Transverse colon (tissue), 4 donors: Measurements from ENCODE around the gene TMEM106C. TPM values are rescaled to one million over a fixed set of nuclear protein-coding genes. Genes with fewer than 3 reads are reported as not detected.

Source experiments
- DNase-seq: peaks from one replicate; pipeline ENCODE4 v3.0.0-alpha.2; 2019
- H3K27ac ChIP-seq, 4 donors: fragments of 200-600 bp; sonication (generic); 2 replicates each; pipeline ENCODE4 v1.5.1; 2016 to 2018; ENCODE audit warnings: inconsistent platforms in 4 of 4
- H3K27me3 ChIP-seq: fragments of 200-600 bp; sonication (generic); 2 replicates; pipeline ENCODE4 v1.5.1; 2017; ENCODE audit warnings: inconsistent platforms
- H3K36me3 ChIP-seq, 4 donors: fragments of 200-600 bp; sonication (generic); 2 replicates each; pipeline ENCODE4 v1.5.1; 2017 to 2019; ENCODE audit warnings: inconsistent platforms in 4 of 4
- H3K4me1 ChIP-seq, 4 donors: fragments of 200-600 bp; sonication (generic); 2 replicates each; pipeline ENCODE4 v1.5.1; 2017 to 2020; ENCODE audit warnings: inconsistent platforms in 4 of 4
- H3K4me3 ChIP-seq, 4 donors: fragments of 200-600 bp; sonication (generic); 1 replicate in 1 of 4; 2 replicates in 3 of 4; pipeline versions ENCODE4 v1.5.1 to v1.6.1; 2017 to 2019; ENCODE audit warnings: inconsistent platforms in 4 of 4
- H3K9me3 ChIP-seq, 2 donors: fragments of 200-600 bp; sonication (generic); 2 replicates each; pipeline ENCODE4 v1.5.1; 2017 to 2019; ENCODE audit warnings: inconsistent platforms in 2 of 2
- CTCF ChIP-seq, 5 experiments: fragments of 200-600 bp in 3 of 5; fragments of 450-650 bp in 2 of 5; sonication (generic) in 3 of 5; IDR thresholded peaks; 1 replicate in 2 of 5; 2 replicates in 3 of 5; pipeline ENCODE4 v1.5.1; 2016 to 2017; ENCODE audit warnings: antibody characterized with exemption in 5 of 5, inconsistent platforms in 3 of 5, mild to moderate bottlenecking in 2 of 5, moderate library complexity in 1 of 5
- EP300 ChIP-seq: sonication (generic); formaldehyde crosslinking; IDR thresholded peaks from one replicate; pipeline ENCODE4 v1.6.1; 2017; ENCODE audit warnings: antibody characterized with exemption, low read depth
- POLR2A ChIP-seq: fragments of 450-650 bp; IDR thresholded peaks from one replicate; pipeline ENCODE4 v1.6.1; 2016; ENCODE audit warnings: antibody characterized with exemption, mild to moderate bottlenecking, moderate library complexity
- POLR2AphosphoS5 ChIP-seq, 3 donors: sonication (generic); formaldehyde crosslinking; IDR thresholded peaks; one replicate each; pipeline ENCODE4 v1.6.1; 2016; ENCODE audit warnings: antibody characterized with exemption in 3 of 3
- WGBS, 2 donors: methylation state at CpG; one replicate each; pipeline ENCODE4 v1.1.5; 2018; ENCODE audit warnings: low coverage in 1 of 2; 5-methylcytosine and 5-hydroxymethylcytosine counted together
- in situ Hi-C, 4 donors: fragments of 200-750 bp; cut with MboI; loops; one replicate each; pipeline versions ENCODE4 v1.15.0 to v1.15.1; 2017; ENCODE audit warnings: low sequenced_read_pairs in 3 of 4, low pct_ligation_motif_present in 1 of 4, low pct_unique_long_range_greater_than_20kb in 1 of 4
- intact Hi-C: fragments of 100-400 bp; cut with DNase I; formaldehyde crosslinking; loops from one replicate; pipeline ENCODE4 v1.15.1; 2023; ENCODE audit warnings: low total_unique reads
- total RNA-seq, 4 donors: library from RNA; depleted of rRNA; stranded (reverse); fragments of >200 nt; gene quantifications; one replicate each; pipeline ENCODE4 v1.1.0, GENCODE V29; 2016

Gene TMEM106C
- total RNA-seq, 4 donors from 2014 or later = 51.9 to 258 (median 113) TPM

DNA sequence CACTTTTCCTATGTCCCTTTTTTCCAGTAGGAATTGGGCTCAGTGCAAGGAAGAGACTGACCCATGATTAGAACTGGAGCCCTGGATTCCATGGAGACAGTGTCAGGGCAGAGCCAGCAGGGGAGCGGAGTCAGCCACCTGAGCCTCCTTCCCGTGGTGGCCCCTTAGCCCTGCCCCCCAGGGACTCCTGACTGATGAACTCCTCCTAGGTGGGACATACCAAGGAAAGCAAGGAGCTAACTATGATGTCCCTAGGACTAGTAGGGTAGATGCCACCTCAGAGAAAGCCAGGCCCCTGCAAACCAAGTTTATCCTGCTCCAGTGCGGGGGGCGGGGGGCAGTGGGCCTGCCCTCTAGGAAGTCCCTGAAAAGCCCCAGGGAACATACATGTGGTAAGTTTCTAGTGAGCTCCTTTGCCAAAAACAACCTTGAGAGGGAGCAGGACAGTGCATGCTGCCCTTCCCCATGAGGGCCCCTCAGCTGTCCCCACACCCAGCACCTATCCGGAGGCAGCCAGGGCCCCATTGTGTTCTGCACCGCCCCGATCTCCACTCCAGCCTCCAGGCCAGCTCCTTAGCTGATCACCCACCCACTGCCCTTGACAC lies 47.1 kb downstream of the TMEM106C start:
- Histone ChIP-seq H3K4me3 (no peak overlapping the region), H3K9me3 (no peaks in the 10 kb centered on the region), H3K4me1 (no peaks in the 10 kb centered on the region), H3K36me3 (no peaks in the 10 kb centered on the region), H3K27me3 (peaks cover 54% of the 10 kb centered on the region), H3K27ac (no peak overlapping the region)
- in situ Hi-C loops (no loop called here), intact Hi-C loops (no loop called here)
- DNase-seq = no peak
- WGBS, 2 donors = 60% methylated on average over 7 of the region's 7 CpGs; no CpG with 5 or more reads in 1 of the 2 donors
- TF ChIP-seq CTCF (IDR thresholded peaks at IDR 0.05) (no peak), POLR2A (no peak), EP300 (no peak), POLR2AphosphoS5 (IDR thresholded peaks at IDR 0.05) (no peak)

DNA sequence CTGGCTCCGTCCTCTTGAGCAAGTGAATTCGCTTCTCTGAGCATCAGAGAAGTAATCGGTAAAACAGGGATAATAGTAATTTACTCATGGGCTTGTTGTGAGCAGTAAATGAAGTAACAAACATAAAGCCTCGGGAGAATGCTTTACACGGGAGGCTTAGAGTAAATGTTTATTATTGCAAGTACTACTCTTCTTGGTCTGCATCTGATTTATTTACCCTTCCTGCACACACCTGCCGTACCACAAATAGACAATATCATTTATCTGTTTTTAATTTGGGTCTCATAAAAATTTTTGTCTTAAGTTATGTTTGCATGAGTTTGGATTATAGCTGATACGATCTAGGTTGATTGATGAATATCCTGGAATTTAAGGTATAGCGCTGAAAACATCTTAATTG lies 48.7 kb downstream of the TMEM106C start:
- in situ Hi-C loops (no loop called here), intact Hi-C loops (no loop called here)
- Histone ChIP-seq H3K27ac (no peak overlapping the region), H3K4me3 (no peak overlapping the region), H3K27me3 (peaks cover 38% of the 10 kb centered on the region), H3K36me3 (no peaks in the 10 kb centered on the region), H3K9me3 (no peaks in the 10 kb centered on the region), H3K4me1 (no peaks in the 10 kb centered on the region)
- DNase-seq = no peak
- WGBS, 2 donors = 41 to 51% methylated on average over 8 of the region's 8 CpGs
- TF ChIP-seq POLR2AphosphoS5 (IDR thresholded peaks at IDR 0.05) (no peak), CTCF (IDR thresholded peaks at IDR 0.05) (no peak), EP300 (no peak), POLR2A (no peak)

- Histone ChIP-seq H3K27ac (no peak overlapping the region), H3K4me3 (no peak overlapping the region), H3K27me3 (peaks cover 27% of the 10 kb centered on the region), H3K36me3 (no peaks in the 10 kb centered on the region), H3K4me1 (peaks cover 0 to 8% (median 1%) of the 10 kb centered on the region in 4 donors), H3K9me3 (no peaks in the 10 kb centered on the region)
- DNase-seq = no peak
- 14 to 57% methylated on average over 1 to 2 of the region's 2 CpGs for WGBS, 2 donors
- intact Hi-C loops = no loop called here
- TF ChIP-seq EP300 (no peak), CTCF (IDR thresholded peaks at IDR 0.05) (no peak), POLR2A (no peak), POLR2AphosphoS5 (IDR thresholded peaks at IDR 0.05) (no peak)
- in situ Hi-C loops = no loop called here
Measured at GRCh38 chr12:48013287-48013686, 49.9 kb downstream of the TMEM106C start.

- no peaks in the 10 kb centered on the region for H3K36me3 ChIP-seq
- H3K27ac ChIP-seq = no peak overlapping the region
- no peaks in the 10 kb centered on the region for H3K9me3 ChIP-seq
- peaks cover 12% of the 10 kb centered on the region for H3K27me3 ChIP-seq
- peaks cover 0 to 8% (median 2%) of the 10 kb centered on the region in 4 donors for H3K4me1 ChIP-seq
- no peak for TF ChIP-seq EP300
- no peak overlapping the region for H3K4me3 ChIP-seq
- WGBS, 2 donors = 63 to 80% methylated on average over 1 of the region's 1 CpG
- DNase-seq = no peak
- intact Hi-C loops = no loop called here
- in situ Hi-C loops = no loop called here
Measured at GRCh38 chr12:48015129-48015528, 51.7 kb downstream of the TMEM106C start.

DNA sequence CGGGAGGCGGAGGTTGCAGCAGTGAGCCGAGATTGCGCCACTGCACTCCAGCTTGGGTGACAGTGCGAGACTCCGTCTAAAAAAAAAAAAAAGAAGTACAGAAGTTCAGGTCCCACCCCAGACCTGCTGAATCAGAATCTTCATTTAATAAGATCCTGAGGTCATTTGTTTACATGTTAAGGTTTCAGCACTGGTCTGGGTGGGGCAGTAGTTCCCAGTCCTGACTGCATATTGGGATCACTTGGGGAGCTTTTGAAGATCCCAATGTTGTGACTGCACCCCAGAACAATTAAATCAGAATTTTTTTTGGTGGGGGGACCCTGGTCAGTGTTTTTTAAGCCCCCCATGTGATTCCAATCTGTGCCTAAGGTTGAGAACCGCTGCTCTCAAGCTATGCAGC lies 52.6 kb downstream of the TMEM106C start:
- Histone ChIP-seq H3K9me3 (no peaks in the 10 kb centered on the region), H3K4me1 (peaks cover 0 to 8% (median 2%) of the 10 kb centered on the region in 4 donors), H3K27me3 (peaks cover 4% of the 10 kb centered on the region), H3K4me3 (no peak overlapping the region), H3K36me3 (no peaks in the 10 kb centered on the region), H3K27ac (no peak overlapping the region)
- no peak for DNase-seq
- 87% methylated on average over 7 of the region's 7 CpGs; no CpG with 5 or more reads in 1 of the 2 donors for WGBS, 2 donors
- TF ChIP-seq EP300 = no peak
- TF ChIP-seq CTCF (IDR thresholded peaks at IDR 0.05) = no peak
- no peak for TF ChIP-seq POLR2A
- no peak for TF ChIP-seq POLR2AphosphoS5 (IDR thresholded peaks at IDR 0.05)
- intact Hi-C loops = no loop called here
- in situ Hi-C loops = no loop called here
